ENCODE results near the gene CR1.

DNA sequence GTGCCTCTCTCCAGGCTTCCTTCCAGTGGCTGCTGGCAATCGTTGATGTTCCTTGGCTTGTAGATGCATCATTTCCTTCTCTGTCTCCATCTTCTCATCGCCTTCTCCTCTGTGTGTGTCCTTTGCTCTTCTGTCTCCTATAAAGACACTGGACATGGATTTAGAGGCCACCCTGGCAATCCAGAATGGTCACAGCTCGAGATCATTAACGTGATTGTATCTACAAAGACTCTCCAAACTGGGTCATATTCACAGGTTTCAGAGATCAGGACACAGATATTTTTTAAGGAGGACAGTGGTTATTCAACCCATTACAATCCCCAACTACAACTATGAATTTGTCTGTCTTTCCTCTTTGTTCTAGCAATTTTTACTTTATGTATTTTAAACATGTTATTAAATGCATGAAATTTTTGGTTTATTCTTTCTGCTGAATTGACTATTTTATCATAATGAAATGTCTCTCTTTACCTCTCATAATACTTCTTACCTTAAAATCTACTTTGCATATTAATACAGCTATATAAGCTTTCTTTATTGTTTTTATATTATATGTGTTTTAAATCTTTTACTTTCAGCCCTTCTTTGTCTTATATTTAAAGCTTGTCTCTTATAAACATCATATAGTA, 22.8 kb downstream of the CR1 start:
- TF ChIP-seq POLR2A (IDR thresholded peaks at IDR 0.05; ENCODE audit: low read depth, low read length), result no peak
- TF ChIP-seq POLR2AphosphoS5 (IDR thresholded peaks at IDR 0.05; ENCODE audit: insufficient read depth, low read depth, low read length), result no peak
- TF ChIP-seq EZH2 (IDR thresholded peaks at IDR 0.05; ENCODE audit: borderline replicate concordance, low read depth, low read length, severe bottlenecking), result no peak
- TF ChIP-seq, protein P1, sequence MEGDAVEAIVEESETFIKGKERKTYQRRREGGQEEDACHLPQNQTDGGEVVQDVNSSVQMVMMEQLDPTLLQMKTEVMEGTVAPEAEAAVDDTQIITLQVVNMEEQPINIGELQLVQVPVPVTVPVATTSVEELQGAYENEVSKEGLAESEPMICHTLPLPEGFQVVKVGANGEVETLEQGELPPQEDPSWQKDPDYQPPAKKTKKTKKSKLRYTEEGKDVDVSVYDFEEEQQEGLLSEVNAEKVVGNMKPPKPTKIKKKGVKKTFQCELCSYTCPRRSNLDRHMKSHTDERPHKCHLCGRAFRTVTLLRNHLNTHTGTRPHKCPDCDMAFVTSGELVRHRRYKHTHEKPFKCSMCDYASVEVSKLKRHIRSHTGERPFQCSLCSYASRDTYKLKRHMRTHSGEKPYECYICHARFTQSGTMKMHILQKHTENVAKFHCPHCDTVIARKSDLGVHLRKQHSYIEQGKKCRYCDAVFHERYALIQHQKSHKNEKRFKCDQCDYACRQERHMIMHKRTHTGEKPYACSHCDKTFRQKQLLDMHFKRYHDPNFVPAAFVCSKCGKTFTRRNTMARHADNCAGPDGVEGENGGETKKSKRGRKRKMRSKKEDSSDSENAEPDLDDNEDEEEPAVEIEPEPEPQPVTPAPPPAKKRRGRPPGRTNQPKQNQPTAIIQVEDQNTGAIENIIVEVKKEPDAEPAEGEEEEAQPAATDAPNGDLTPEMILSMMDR (IDR thresholded peaks at IDR 0.05; ENCODE audit: extremely low read depth in 1 of 2, insufficient read depth in 1 of 2, low read depth in 1 of 2, low read length in 2 of 2), result no peak
- TF ChIP-seq, protein P2, sequence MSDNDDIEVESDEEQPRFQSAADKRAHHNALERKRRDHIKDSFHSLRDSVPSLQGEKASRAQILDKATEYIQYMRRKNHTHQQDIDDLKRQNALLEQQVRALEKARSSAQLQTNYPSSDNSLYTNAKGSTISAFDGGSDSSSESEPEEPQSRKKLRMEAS (IDR thresholded peaks at IDR 0.05; ENCODE audit: insufficient read depth, insufficient read length), result no peak
- no peak for TF ChIP-seq FOS (IDR thresholded peaks at IDR 0.05; ENCODE audit: borderline replicate concordance, insufficient read depth, low read length)
- TF ChIP-seq JUN (IDR thresholded peaks at IDR 0.05; ENCODE audit: borderline replicate concordance, insufficient read depth, insufficient read length, low read depth), result no peak
- TF ChIP-seq GATA2 (IDR thresholded peaks at IDR 0.05; ENCODE audit: insufficient read depth, insufficient read length, low read depth, low read length), result no peak
